HG02759 (cell line): ENCODE results near the gene ATP6V1E1.

Source experiments
- ATAC-seq: cut with Tn5 transposase; IDR thresholded peaks from one replicate; pipeline ENCODE4 v1.9.1; 2021; ENCODE audit warnings: mild to moderate bottlenecking, moderate library complexity; ENCODE audit not compliant: unreplicated experiment

ATP6V1E1 gene

GRCh38 chr22:17634696-17635095, 6.1 kb upstream of the ATP6V1E1 start:
- ATAC-seq = no peak

- ATAC-seq = no peak
These were observed 5.4 kb upstream of the ATP6V1E1 start for GRCh38 chr22:17633998-17634323.

- no peak for ATAC-seq
These were observed 4.9 kb upstream of the ATP6V1E1 start for GRCh38 chr22:17633217-17633997.

GRCh38 chr22:17631076-17631565, 2.6 kb upstream of the ATP6V1E1 start:
- no peak for ATAC-seq

- no peak for ATAC-seq
These were observed 1.1 kb upstream of the ATP6V1E1 start for GRCh38 chr22:17629641-17630040.

- ATAC-seq = no peak
These were observed 582 bp upstream of the ATP6V1E1 start for GRCh38 chr22:17629173-17629489.

- ATAC-seq = no peak
These were observed 566 bp downstream of the ATP6V1E1 start for GRCh38 chr22:17627961-17628405.

- ATAC-seq = no peak
These were observed 15.3 kb downstream of the ATP6V1E1 start for GRCh38 chr22:17613280-17613679.

GRCh38 chr22:17612057-17612456, 16.5 kb downstream of the ATP6V1E1 start:
- no peak for ATAC-seq

GRCh38 chr22:17607891-17608521, 20.5 kb downstream of the ATP6V1E1 start:
- ATAC-seq = no peak

- no peak for ATAC-seq
These were observed 22.1 kb downstream of the ATP6V1E1 start for GRCh38 chr22:17606496-17606895.

- no peak for ATAC-seq
These were observed 24.9 kb downstream of the ATP6V1E1 start for GRCh38 chr22:17603668-17604067.

- no peak for ATAC-seq
These were observed 27.5 kb downstream of the ATP6V1E1 start for GRCh38 chr22:17601031-17601430.

GRCh38 chr22:17598318-17598717, 30.2 kb downstream of the ATP6V1E1 start:
- ATAC-seq = no peak

- no peak for ATAC-seq
These were observed 31.3 kb downstream of the ATP6V1E1 start for GRCh38 chr22:17597217-17597616.

GRCh38 chr22:17596226-17596625, 32.3 kb downstream of the ATP6V1E1 start:
- ATAC-seq = no peak

- no peak for ATAC-seq
These were observed 36.3 kb downstream of the ATP6V1E1 start for GRCh38 chr22:17592201-17592600.

- no peak for ATAC-seq
These were observed 38.0 kb downstream of the ATP6V1E1 start for GRCh38 chr22:17590586-17590985.

GRCh38 chr22:17589810-17590375, 38.7 kb downstream of the ATP6V1E1 start:
- no peak for ATAC-seq

- ATAC-seq = no peak
These were observed 39.9 kb downstream of the ATP6V1E1 start for GRCh38 chr22:17588606-17589005.

GRCh38 chr22:17587629-17588028, 40.9 kb downstream of the ATP6V1E1 start:
- no peak for ATAC-seq

- no peak for ATAC-seq
These were observed 41.6 kb downstream of the ATP6V1E1 start for GRCh38 chr22:17586831-17587440.
